H9 (cell line): Measurements from ENCODE around the gene BIRC5. TPM values are rescaled to one million over a fixed set of nuclear protein-coding genes. Genes with fewer than 3 reads are reported as not detected.

Experiments used
- DNase-seq: peaks from one replicate; pipeline ENCODE4 v3.0.0-alpha.2; 2017
- H2AFZ ChIP-seq: one replicate; pipeline ENCODE4 v1.6.1; 2013; ENCODE audit warnings: mild to moderate bottlenecking, low read length, control low read depth, moderate library complexity
- H2AK5ac ChIP-seq: 2 replicates; pipeline ENCODE4 v1.6.1; 2013; ENCODE audit warnings: low read length, control low read depth, mixed read lengths; ENCODE audit not compliant: insufficient read length
- H2BK120ac ChIP-seq: one replicate; pipeline ENCODE4 v1.6.1; 2013; ENCODE audit warnings: low read depth, mild to moderate bottlenecking, low read length, control low read depth, inconsistent platforms; ENCODE audit not compliant: poor library complexity, severe bottlenecking
- H2BK12ac ChIP-seq: 2 replicates; pipeline ENCODE4 v1.6.1; 2013; ENCODE audit warnings: low read length, control low read depth, mixed read lengths, low read depth; ENCODE audit not compliant: insufficient read length
- H2BK15ac ChIP-seq: 2 replicates; pipeline ENCODE4 v1.6.1; 2013; ENCODE audit warnings: low read depth, low read length, control low read depth
- H2BK20ac ChIP-seq: one replicate; pipeline ENCODE4 v1.6.1; 2013; ENCODE audit warnings: low read depth, mild to moderate bottlenecking, low read length, control low read depth, inconsistent platforms; ENCODE audit not compliant: poor library complexity, severe bottlenecking
- H2BK5ac ChIP-seq: 2 replicates; pipeline ENCODE4 v1.6.1; 2013; ENCODE audit warnings: low read length, control low read depth, mixed read lengths; ENCODE audit not compliant: insufficient read length
- H3K14ac ChIP-seq: 2 replicates; pipeline ENCODE4 v1.6.1; 2013; ENCODE audit warnings: low read length, control low read depth; ENCODE audit not compliant: insufficient read depth
- H3K18ac ChIP-seq: 2 replicates; pipeline ENCODE4 v1.6.1; 2013; ENCODE audit warnings: low read depth, mild to moderate bottlenecking, mixed read lengths, low read length, control low read depth; ENCODE audit not compliant: insufficient read length
- H3K23ac ChIP-seq: 2 replicates; pipeline ENCODE4 v1.6.1; 2013; ENCODE audit warnings: low read length, control low read depth, mixed read lengths, low read depth; ENCODE audit not compliant: insufficient read length
- H3K23me2 ChIP-seq: 2 replicates; pipeline ENCODE4 v1.6.1; 2013; ENCODE audit warnings: low read depth, mild to moderate bottlenecking, mixed read lengths, low read length, control low read depth; ENCODE audit not compliant: insufficient read length, poor library complexity, severe bottlenecking
- H3K27ac ChIP-seq: 2 replicates; pipeline ENCODE4 v1.5.1; 2013; ENCODE audit warnings: low read length, control low read depth, mixed read lengths, low read depth; ENCODE audit not compliant: insufficient read length
- H3K27me3 ChIP-seq: 2 replicates; pipeline ENCODE4 v1.6.1; 2013; ENCODE audit warnings: low read length, control low read depth, inconsistent platforms; ENCODE audit not compliant: insufficient read depth
- H3K4ac ChIP-seq: 2 replicates; pipeline ENCODE4 v1.6.1; 2013; ENCODE audit warnings: low read depth, mild to moderate bottlenecking, control low read depth, inconsistent platforms, low read length, moderate library complexity
- H3K4me1 ChIP-seq: 2 replicates; pipeline ENCODE4 v1.6.1; 2013; ENCODE audit warnings: low read length, control low read depth, inconsistent platforms; ENCODE audit not compliant: insufficient read depth
- H3K4me2 ChIP-seq: 2 replicates; pipeline ENCODE4 v1.6.1; 2013; ENCODE audit warnings: low read length, control low read depth, mixed read lengths; ENCODE audit not compliant: insufficient read length, insufficient read depth
- H3K56ac ChIP-seq: 2 replicates; pipeline ENCODE4 v1.6.1; 2013; ENCODE audit warnings: low read depth, mild to moderate bottlenecking, mixed read lengths, low read length, control low read depth; ENCODE audit not compliant: insufficient read length
- H3K79me1 ChIP-seq: 2 replicates; pipeline ENCODE4 v1.6.1; 2013; ENCODE audit warnings: low read depth, mild to moderate bottlenecking, moderate library complexity, low read length, control low read depth, inconsistent platforms; ENCODE audit not compliant: insufficient read depth, poor library complexity, severe bottlenecking
- H3K79me2 ChIP-seq: 2 replicates; pipeline ENCODE4 v1.6.1; 2013; ENCODE audit warnings: low read length, control low read depth, inconsistent platforms; ENCODE audit not compliant: insufficient read depth
- H3K9ac ChIP-seq: 2 replicates; pipeline ENCODE4 v1.6.1; 2013; ENCODE audit warnings: low read length, control low read depth, mixed read lengths; ENCODE audit not compliant: insufficient read length; ENCODE audit errors: extremely low read depth
- H3K9me3 ChIP-seq: one replicate; pipeline ENCODE4 v1.6.1; 2013; ENCODE audit warnings: low read depth, low read length, inconsistent platforms; ENCODE audit not compliant: control insufficient read depth
- H3T11ph ChIP-seq: one replicate; pipeline ENCODE4 v1.6.1; 2013; ENCODE audit warnings: mild to moderate bottlenecking, low read length, control low read depth, inconsistent platforms
- H4K20me1 ChIP-seq: one replicate; pipeline ENCODE4 v1.6.1; 2013; ENCODE audit not compliant: control insufficient read depth, insufficient read length, insufficient read depth
- H4K5ac ChIP-seq: 2 replicates; pipeline ENCODE4 v1.6.1; 2013; ENCODE audit warnings: low read depth, mild to moderate bottlenecking, mixed read lengths, low read length, control low read depth; ENCODE audit not compliant: insufficient read length
- H4K8ac ChIP-seq: replicated peaks from 2 replicates; pipeline ENCODE4 v1.6.1; 2013; ENCODE audit warnings: low read length, control low read depth, mixed read lengths, low read depth; ENCODE audit not compliant: insufficient read length
- H4K91ac ChIP-seq: 2 replicates; pipeline ENCODE4 v1.6.1; 2013; ENCODE audit warnings: low read depth, mild to moderate bottlenecking, moderate library complexity, mixed read lengths, low read length, control low read depth; ENCODE audit not compliant: insufficient read length
- H3K27ac Mint-ChIP-seq, 3 experiments: 2 replicates in 2 of 3; 3 replicates in 1 of 3; pipeline ENCODE4 v1.8.0; 2020 to 2021; ENCODE audit warnings: mixed read lengths in 3 of 3, mild to moderate bottlenecking in 1 of 3, moderate library complexity in 1 of 3
- H3K27me3 Mint-ChIP-seq: 2 replicates; pipeline ENCODE4 v1.8.0; 2021; ENCODE audit warnings: low read depth, mild to moderate bottlenecking, moderate library complexity, mixed read lengths
- H3K36me3 Mint-ChIP-seq, 3 experiments: 2 replicates in 2 of 3; 3 replicates in 1 of 3; pipeline ENCODE4 v1.8.0; 2020 to 2021; ENCODE audit warnings: low read depth in 3 of 3, mixed read lengths in 3 of 3; ENCODE audit not compliant: insufficient read depth in 1 of 3
- H3K4me1 Mint-ChIP-seq, 2 experiments: 2 replicates each; pipeline ENCODE4 v1.8.0; 2020; ENCODE audit warnings: mixed read lengths in 2 of 2
- H3K4me3 Mint-ChIP-seq, 2 experiments: 2 replicates in 1 of 2; 3 replicates in 1 of 2; pipeline ENCODE4 v1.8.0; 2020 to 2021; ENCODE audit warnings: mild to moderate bottlenecking in 2 of 2, mixed read lengths in 2 of 2, moderate library complexity in 1 of 2
- H3K9me3 Mint-ChIP-seq, 2 experiments: 2 replicates in 1 of 2; 3 replicates in 1 of 2; pipeline ENCODE4 v1.8.0; 2020; ENCODE audit warnings: mild to moderate bottlenecking in 2 of 2, mixed read lengths in 2 of 2, moderate library complexity in 1 of 2
- WGBS: extraction: QIAGEN DNeasy Blood & Tissue Kit; methylation state at CpG from one replicate; pipeline ENCODE4 v1.1.7; 2013; ENCODE audit warnings: missing lambda C conversion rate, low lambda C conversion rate, mixed read lengths; ENCODE audit not compliant: insufficient read length; ENCODE audit errors: extremely low coverage; 5-methylcytosine and 5-hydroxymethylcytosine counted together
- total RNA-seq: library from RNA; stranded (reverse); gene quantifications from 2 replicates; pipeline ENCODE4 v1.2.1, GENCODE V29; 2021
- TF ChIP-seq, protein P1 (sequence below): fragments of 200-600 bp; sonication (generic); conservative IDR thresholded peaks from 3 replicates; pipeline ENCODE4 v1.8.0; 2021; ENCODE audit warnings: antibody characterized with exemption, mild to moderate bottlenecking

Gene BIRC5
- total RNA-seq, 1 experiment from 2014 or later: 97.8 TPM

DNA sequence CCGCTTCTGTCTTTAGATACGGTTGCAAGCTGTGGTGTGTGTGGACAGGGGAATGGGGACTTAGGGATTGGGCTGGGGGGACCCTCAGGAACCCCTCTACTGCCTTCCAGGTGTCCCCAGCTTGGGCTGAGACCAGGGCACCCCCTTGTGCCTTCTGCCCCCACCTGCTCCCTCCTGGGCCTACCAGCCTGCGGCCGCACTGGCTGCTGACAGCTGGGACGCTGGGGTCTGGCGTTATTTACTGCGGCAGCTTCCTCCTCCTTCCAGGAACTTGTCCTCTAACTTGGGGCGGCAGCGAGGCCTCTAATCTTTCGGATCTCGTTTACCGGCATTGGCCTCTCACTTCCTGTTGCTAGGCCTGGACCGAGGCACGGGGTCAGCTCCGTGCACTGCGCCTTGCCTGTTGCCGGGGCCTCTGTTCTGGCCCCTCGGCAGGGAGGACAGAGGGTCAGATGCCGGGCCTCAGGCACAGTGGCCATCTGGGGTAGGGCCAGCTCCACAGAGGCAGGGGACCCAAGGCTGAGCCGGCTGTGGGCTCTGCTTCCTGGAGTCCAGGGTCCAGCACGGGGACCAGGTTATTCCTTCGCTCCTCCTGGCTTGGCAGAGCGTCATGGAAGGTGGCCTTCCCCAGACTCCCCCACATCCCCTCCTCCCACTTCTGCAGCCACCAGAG is 49.1 kb downstream of the BIRC5 start:
- no peaks in the 10 kb centered on the region for H4K20me1 ChIP-seq
- H3K4ac ChIP-seq: no peak overlapping the region
- H3K4me2 ChIP-seq: no peak overlapping the region
- WGBS: no CpG with 5 or more reads among the region's 23 CpGs
- H3K9me3 ChIP-seq: no peaks in the 10 kb centered on the region
- Mint-ChIP-seq H3K27me3 (peaks cover 2% of the 10 kb centered on the region; the same call in 1 of the 2 replicates), H3K27ac (no peak overlapping the region), H3K9me3 (no peaks in the 10 kb centered on the region), H3K36me3 (no peaks in the 10 kb centered on the region), H3K4me3 (no peak overlapping the region), H3K4me1 (peaks cover 17 to 29% of the 10 kb centered on the region in 2 experiments)
- H2BK120ac ChIP-seq: no peak overlapping the region
- no peak overlapping the region for H3K56ac ChIP-seq
- no peaks in the 10 kb centered on the region for H3K27me3 ChIP-seq
- DNase-seq: peak; percentile 46
- H3K27ac ChIP-seq: no peak overlapping the region
- no peak overlapping the region for H2BK15ac ChIP-seq
- H3K79me1 ChIP-seq: no peaks in the 10 kb centered on the region
- no peak overlapping the region for H2AK5ac ChIP-seq
- H4K5ac ChIP-seq: no peak overlapping the region
- no peak overlapping the region for H3T11ph ChIP-seq
- no peaks in the 10 kb centered on the region for H3K79me2 ChIP-seq
- H2BK20ac ChIP-seq: no peak overlapping the region
- H3K18ac ChIP-seq: no peak overlapping the region
- H2BK5ac ChIP-seq: no peak overlapping the region
- H3K4me1 ChIP-seq: peaks cover 3% of the 10 kb centered on the region; the same call in 1 of the 2 replicates
- H4K8ac ChIP-seq: no peak overlapping the region
- H4K91ac ChIP-seq: no peak overlapping the region
- no peaks in the 10 kb centered on the region for H3K23me2 ChIP-seq
- no peak overlapping the region for H2BK12ac ChIP-seq
- no peak overlapping the region for H3K23ac ChIP-seq
- no peak overlapping the region for H3K9ac ChIP-seq
- TF ChIP-seq, protein P1, sequence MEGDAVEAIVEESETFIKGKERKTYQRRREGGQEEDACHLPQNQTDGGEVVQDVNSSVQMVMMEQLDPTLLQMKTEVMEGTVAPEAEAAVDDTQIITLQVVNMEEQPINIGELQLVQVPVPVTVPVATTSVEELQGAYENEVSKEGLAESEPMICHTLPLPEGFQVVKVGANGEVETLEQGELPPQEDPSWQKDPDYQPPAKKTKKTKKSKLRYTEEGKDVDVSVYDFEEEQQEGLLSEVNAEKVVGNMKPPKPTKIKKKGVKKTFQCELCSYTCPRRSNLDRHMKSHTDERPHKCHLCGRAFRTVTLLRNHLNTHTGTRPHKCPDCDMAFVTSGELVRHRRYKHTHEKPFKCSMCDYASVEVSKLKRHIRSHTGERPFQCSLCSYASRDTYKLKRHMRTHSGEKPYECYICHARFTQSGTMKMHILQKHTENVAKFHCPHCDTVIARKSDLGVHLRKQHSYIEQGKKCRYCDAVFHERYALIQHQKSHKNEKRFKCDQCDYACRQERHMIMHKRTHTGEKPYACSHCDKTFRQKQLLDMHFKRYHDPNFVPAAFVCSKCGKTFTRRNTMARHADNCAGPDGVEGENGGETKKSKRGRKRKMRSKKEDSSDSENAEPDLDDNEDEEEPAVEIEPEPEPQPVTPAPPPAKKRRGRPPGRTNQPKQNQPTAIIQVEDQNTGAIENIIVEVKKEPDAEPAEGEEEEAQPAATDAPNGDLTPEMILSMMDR: no peak
- no peak overlapping the region for H2AFZ ChIP-seq
- H3K14ac ChIP-seq: no peak overlapping the region; the same call in 1 of the 2 replicates
